GM12878 (cell line): ENCODE results near the gene SLCO2A1. TPM values are rescaled to one million over a fixed set of nuclear protein-coding genes. Genes with fewer than 3 reads are reported as not detected.

Experiments
- ATAC-seq: fragments of 200-7000 bp; cut with Tn5 transposase; 3 replicates; pipeline ENCODE4 v1.9.1; 2020; ENCODE audit warnings: mild to moderate bottlenecking, moderate library complexity
- BruUV-seq: library from RNA; stranded (reverse); fragments of 400-500 nt; replicated peaks from 2 replicates; lab custom pipeline; 2021; lab: Mats Ljungman, UMichigan
- CTCF ChIA-PET: fragments of 300-600 bp; sonication (Branson Sonifier 250); formaldehyde crosslinking; extraction: SDS; loops from one replicate; lab custom pipeline; 2021; ENCODE audit warnings: inconsistent platforms; lab: Yijun Ruan, JAX
- POLR2A ChIA-PET: fragments of 350-600 bp; formaldehyde crosslinking; extraction: SDS; loops from one replicate; lab custom pipeline; 2021; ENCODE audit warnings: inconsistent platforms; lab: Charles Lee
- RAD21 ChIA-PET: fragments of 300-600 bp; sonication (Branson Sonifier 250); formaldehyde crosslinking; loops from one replicate; lab custom pipeline; 2023; ENCODE audit warnings: antibody characterized with exemption; ENCODE audit not compliant: unreplicated experiment; lab: Charles Lee
- SMC1A ChIA-PET: fragments of 300-600 bp; sonication (Branson Sonifier 250); formaldehyde crosslinking; loops from one replicate; lab custom pipeline; 2023; ENCODE audit not compliant: unreplicated experiment, uncharacterized antibody; lab: Charles Lee
- DNase-seq: peaks from one replicate; pipeline ENCODE4 v3.0.0-alpha.2; 2011; ENCODE audit warnings: low read depth, low spot score
- FAIRE-seq: peaks from 3 replicates; lab custom pipeline; 2011; peaks lifted over from hg19 to GRCh38; lab: Jason Lieb, UNC
- H2AFZ ChIP-seq: 2 replicates; pipeline ENCODE4 v1.6.0; 2011; ENCODE audit warnings: low read depth, low read length, control low read depth; ENCODE audit not compliant: control insufficient read depth
- H3K27ac ChIP-seq: 2 replicates; pipeline ENCODE4 v1.5.1; 2011; ENCODE audit warnings: control low read depth; ENCODE audit not compliant: control insufficient read depth, insufficient read depth
- H3K27me3 ChIP-seq, 2 experiments: replicated peaks in 1 of 2; 2 replicates each; pipeline versions ENCODE4 v1.6.0 to v1.6.1; 2011; ENCODE audit warnings: low read length in 1 of 2; ENCODE audit not compliant: control insufficient read depth in 2 of 2, insufficient read depth in 2 of 2
- H3K36me3 ChIP-seq, 2 experiments: 2 replicates each; pipeline ENCODE4 v1.5.1; 2011; ENCODE audit warnings: low read length in 1 of 2; ENCODE audit not compliant: control insufficient read depth in 2 of 2, insufficient read depth in 2 of 2
- H3K4me1 ChIP-seq: 2 replicates; pipeline ENCODE4 v1.6.1; 2011; ENCODE audit warnings: mild to moderate bottlenecking, low read length, moderate library complexity, mixed read lengths; ENCODE audit not compliant: control insufficient read depth, insufficient read depth
- H3K4me2 ChIP-seq: 2 replicates; pipeline ENCODE4 v1.6.0; 2011; ENCODE audit warnings: control low read depth; ENCODE audit not compliant: control insufficient read depth, insufficient read depth
- H3K4me3 ChIP-seq: fragments of 200-600 bp; sonication (generic); 2 replicates; pipeline ENCODE4 v1.5.1; 2016
- H3K79me2 ChIP-seq: 2 replicates; pipeline ENCODE4 v1.6.0; 2011; ENCODE audit warnings: low read length; ENCODE audit not compliant: control insufficient read depth, insufficient read depth
- H3K9ac ChIP-seq: 2 replicates; pipeline ENCODE4 v1.8.0; 2011; ENCODE audit warnings: low read length, control low read depth, mixed read lengths; ENCODE audit not compliant: control insufficient read depth, insufficient read depth
- H3K9me3 ChIP-seq: replicated peaks from 3 replicates; pipeline ENCODE4 v1.5.1; 2011; ENCODE audit warnings: mild to moderate bottlenecking, low read length; ENCODE audit not compliant: control insufficient read depth, insufficient read depth
- H4K20me1 ChIP-seq: 2 replicates; pipeline ENCODE4 v1.6.0; 2011; ENCODE audit not compliant: control insufficient read depth, insufficient read depth
- BCL11A ChIP-seq: IDR thresholded peaks from 2 replicates; pipeline ENCODE4 v1.6.1; 2011; ENCODE audit warnings: low read depth, low read length
- DPF2 ChIP-seq: fragments of 450-650 bp; IDR thresholded peaks from 2 replicates; pipeline ENCODE4 v1.6.1; 2017; ENCODE audit warnings: mild to moderate bottlenecking
- EED ChIP-seq: sonication (generic); IDR thresholded peaks from 2 replicates; pipeline ENCODE4 v1.6.1; 2016; ENCODE audit warnings: antibody characterized with exemption, low read depth
- NFIC ChIP-seq: IDR thresholded peaks from 2 replicates; pipeline ENCODE4 v1.6.1; 2012; ENCODE audit warnings: low read depth, mild to moderate bottlenecking, inconsistent platforms, low read length, moderate library complexity
- NFYA ChIP-seq: IDR thresholded peaks from 2 replicates; pipeline ENCODE4 v1.6.1; 2011; ENCODE audit warnings: low read depth, mild to moderate bottlenecking, low read length, improper control_type of control experiment, borderline replicate concordance
- NFYB ChIP-seq: IDR thresholded peaks from 2 replicates; pipeline ENCODE4 v1.6.1; 2011; ENCODE audit warnings: low read depth, mild to moderate bottlenecking, low read length, improper control_type of control experiment, moderate library complexity; ENCODE audit not compliant: insufficient read depth
- NR2F1 ChIP-seq: fragments of 450-650 bp; conservative IDR thresholded peaks from 2 replicates; pipeline ENCODE4 v1.6.1; 2017; ENCODE audit warnings: mild to moderate bottlenecking
- RBBP5 ChIP-seq: fragments of 200-600 bp; sonication (generic); conservative IDR thresholded peaks from 2 replicates; pipeline ENCODE4 v1.6.1; 2016
- RCOR1 ChIP-seq: conservative IDR thresholded peaks from 2 replicates; pipeline ENCODE4 v1.6.1; 2012; ENCODE audit warnings: low read depth, low read length, improper control_type of control experiment
- TCF7 ChIP-seq: IDR thresholded peaks from 2 replicates; pipeline ENCODE4 v1.6.1; 2014; ENCODE audit warnings: antibody characterized with exemption, borderline replicate concordance
- WRNIP1 ChIP-seq: IDR thresholded peaks from 2 replicates; pipeline ENCODE4 v1.6.1; 2011; ENCODE audit warnings: low read depth, low read length, improper control_type of control experiment, borderline replicate concordance
- ZNF207 ChIP-seq: fragments of 450-650 bp; IDR thresholded peaks from 2 replicates; pipeline ENCODE4 v1.6.1; 2014; ENCODE audit warnings: antibody characterized with exemption, mild to moderate bottlenecking, borderline replicate concordance
- ZNF384 ChIP-seq: IDR thresholded peaks from 2 replicates; pipeline ENCODE4 v1.6.1; 2012; ENCODE audit warnings: low read depth, mild to moderate bottlenecking, low read length, improper control_type of control experiment, borderline replicate concordance
- WGBS: methylation state at CpG from one replicate; pipeline ENCODE4 v1.1.6; 2016; ENCODE audit warnings: low lambda C conversion rate; ENCODE audit not compliant: insufficient replicate concordance, insufficient coverage; ENCODE audit errors: missing lambda C conversion rate; 5-methylcytosine and 5-hydroxymethylcytosine counted together
- in situ Hi-C: fragments of 300-500 bp; cut with MboI; formaldehyde crosslinking; loops from 9 replicates; pipeline ENCODE4 v1.14.3; 2018; ENCODE audit warnings: mixed read lengths
- intact Hi-C: fragments of 100-400 bp; cut with micrococcal nuclease; formaldehyde crosslinking; loops from one replicate; pipeline ENCODE4 v1.14.2; 2022; ENCODE audit not compliant: unreplicated experiment
- polyA plus RNA-seq, 11 experiments: library from polyadenylated mRNA; depleted of rRNA in 4 of 11; unstranded in 6 of 11; stranded (reverse) in 5 of 11; fragments of >200 nt; fragmentation: Nextera tagmentation in 4 of 11; fragmentation: Illumina TruSeq in 1 of 11; extraction: Ambion mirVana in 4 of 11; extraction: Trizol in 1 of 11; gene quantifications; 1 replicate in 1 of 11; 2 replicates in 10 of 11; pipeline versions ENCODE4 v1.2.1 to v1.2.3, GENCODE V29; 2011 to 2016; ENCODE audit warnings: inconsistent platforms in 2 of 11, missing spikeins in 2 of 11, low read depth in 1 of 11
- total RNA-seq, 4 experiments: library from RNA; depleted of rRNA in 3 of 4; stranded (reverse); fragments of >200 nt in 3 of 4; fragmentation: Illumina TruSeq in 1 of 4; extraction: Trizol in 1 of 4; gene quantifications; 2 replicates each; pipeline versions ENCODE4 v1.2.1 to v1.2.3, GENCODE V29; 2013 to 2021
- TF ChIP-seq, protein P1 (sequence below): fragments of 150-350 bp; IDR thresholded peaks from 2 replicates; pipeline ENCODE4 v1.6.1; 2014; ENCODE audit warnings: mild to moderate bottlenecking, low read depth, low read length
- TF ChIP-seq, protein P2 (sequence below): fragments of 450-650 bp; IDR thresholded peaks from 2 replicates; pipeline ENCODE4 v1.6.1; 2018; ENCODE audit warnings: mild to moderate bottlenecking, low read depth, moderate library complexity; ENCODE audit not compliant: partially characterized antibody
- TF ChIP-seq, protein P3 (sequence below): fragments of 450-650 bp; IDR thresholded peaks from 2 replicates; pipeline ENCODE4 v1.6.1; 2017; ENCODE audit warnings: borderline replicate concordance
- TF ChIP-seq, protein P4 (sequence below): IDR thresholded peaks from 2 replicates; pipeline ENCODE4 v1.6.1; 2011; ENCODE audit warnings: low read depth, low read length, improper control_type of control experiment, borderline replicate concordance

SLCO2A1 gene
- total and polyA plus RNA-seq, 10 of the 15 experiments (the other 5 are each of a cell fraction or from before 2014, with no cell fraction given), result 0.05 TPM; not detected in 9

DNA sequence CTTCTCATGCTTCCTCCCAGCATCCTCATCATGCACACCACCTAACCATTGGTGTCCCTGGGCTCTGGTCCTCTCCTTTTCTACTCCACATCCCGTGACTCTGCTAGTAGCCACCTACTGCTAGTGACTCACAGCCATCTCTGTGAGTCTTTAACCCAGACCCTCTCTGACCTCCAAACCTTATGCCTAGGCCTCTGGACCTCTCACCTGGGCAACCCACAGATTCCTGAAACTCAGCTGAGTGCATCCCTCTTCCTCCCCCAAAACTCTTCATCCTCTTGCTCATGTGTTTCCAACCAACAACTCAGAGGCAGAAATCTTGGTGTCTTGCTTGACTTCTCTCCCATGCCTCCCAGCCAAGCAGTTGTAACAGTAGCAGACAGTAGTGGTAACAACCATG lies 20.0 kb upstream of the SLCO2A1 start (continued):
- TF ChIP-seq NR2F1, result no peak
- TF ChIP-seq, protein P1, sequence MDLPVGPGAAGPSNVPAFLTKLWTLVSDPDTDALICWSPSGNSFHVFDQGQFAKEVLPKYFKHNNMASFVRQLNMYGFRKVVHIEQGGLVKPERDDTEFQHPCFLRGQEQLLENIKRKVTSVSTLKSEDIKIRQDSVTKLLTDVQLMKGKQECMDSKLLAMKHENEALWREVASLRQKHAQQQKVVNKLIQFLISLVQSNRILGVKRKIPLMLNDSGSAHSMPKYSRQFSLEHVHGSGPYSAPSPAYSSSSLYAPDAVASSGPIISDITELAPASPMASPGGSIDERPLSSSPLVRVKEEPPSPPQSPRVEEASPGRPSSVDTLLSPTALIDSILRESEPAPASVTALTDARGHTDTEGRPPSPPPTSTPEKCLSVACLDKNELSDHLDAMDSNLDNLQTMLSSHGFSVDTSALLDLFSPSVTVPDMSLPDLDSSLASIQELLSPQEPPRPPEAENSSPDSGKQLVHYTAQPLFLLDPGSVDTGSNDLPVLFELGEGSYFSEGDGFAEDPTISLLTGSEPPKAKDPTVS, result no peak

DNA sequence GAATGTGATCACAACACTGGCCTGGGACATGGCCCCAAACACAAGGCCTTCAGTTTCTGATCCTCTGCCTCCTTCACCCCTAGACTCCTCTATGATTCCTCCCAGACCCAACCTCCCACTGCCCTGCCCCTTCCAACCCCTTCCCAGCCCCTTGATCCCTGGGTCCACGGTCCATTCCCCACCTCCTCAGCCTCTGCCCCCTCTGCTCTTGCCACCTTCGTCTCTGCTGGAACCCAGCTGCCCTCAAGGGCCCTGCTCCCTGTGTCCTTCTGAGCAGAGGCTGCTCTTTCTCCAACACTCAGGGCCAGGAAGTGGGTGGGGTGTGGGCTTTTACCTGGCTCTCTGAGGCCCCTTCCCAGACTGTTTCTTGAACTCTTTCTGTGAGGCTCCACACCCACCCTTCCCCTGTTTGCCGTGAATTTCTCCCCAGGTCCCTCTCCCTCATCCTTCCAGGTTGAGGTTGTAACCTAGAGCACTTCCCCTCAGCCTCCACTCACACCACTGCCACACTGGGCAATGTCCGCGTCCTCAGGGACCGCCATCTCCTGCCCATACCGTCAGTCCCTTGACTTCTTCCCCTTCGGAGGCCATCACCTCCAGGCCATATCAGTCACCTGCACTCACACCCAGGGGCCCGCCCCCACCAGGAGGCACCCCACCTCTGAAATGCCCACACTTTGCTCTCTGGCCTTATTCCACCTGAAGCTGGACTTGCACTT lies 18.7 kb upstream of the SLCO2A1 start:
- H3K4me1 ChIP-seq, result no peaks in the 10 kb centered on the region
- no peaks in the 10 kb centered on the region; the same call in 2 of the 3 replicates for H3K9me3 ChIP-seq
- H4K20me1 ChIP-seq, result no peaks in the 10 kb centered on the region
- H3K4me3 ChIP-seq, result no peak overlapping the region
- ChIA-PET CTCF (no interaction called here), SMC1A (no interaction called here), RAD21 (no interaction called here), POLR2A (no interaction called here)
- no peak overlapping the region for H3K27ac ChIP-seq
- no peaks in the 10 kb centered on the region for H3K36me3 ChIP-seq
- H3K4me2 ChIP-seq, result no peak overlapping the region
- DNase-seq, result no peak
- ATAC-seq, result no peak
- no peak overlapping the region for H2AFZ ChIP-seq
- in situ Hi-C loops, result no loop called here
- intact Hi-C loops, result no loop called here
- peaks cover 0 to 2% of the 10 kb centered on the region in 2 experiments; a peak in 1 of 4 replicates for H3K27me3 ChIP-seq
- H3K79me2 ChIP-seq, result no peaks in the 10 kb centered on the region
- no peak for FAIRE-seq
- no peak overlapping the region for H3K9ac ChIP-seq
- no TSS peak for BruUV-seq
- 37% methylated on average over 9 of the region's 9 CpGs for WGBS
- TF ChIP-seq RCOR1 (no peak), WRNIP1 (no peak), BCL11A (no peak), ZNF207 (no peak), NFIC (no peak), ZNF384 (no peak), RBBP5 (no peak), NFYB (no peak), TCF7 (no peak), DPF2 (no peak), EED (no peak), NFYA (no peak)
- TF ChIP-seq, protein P2, sequence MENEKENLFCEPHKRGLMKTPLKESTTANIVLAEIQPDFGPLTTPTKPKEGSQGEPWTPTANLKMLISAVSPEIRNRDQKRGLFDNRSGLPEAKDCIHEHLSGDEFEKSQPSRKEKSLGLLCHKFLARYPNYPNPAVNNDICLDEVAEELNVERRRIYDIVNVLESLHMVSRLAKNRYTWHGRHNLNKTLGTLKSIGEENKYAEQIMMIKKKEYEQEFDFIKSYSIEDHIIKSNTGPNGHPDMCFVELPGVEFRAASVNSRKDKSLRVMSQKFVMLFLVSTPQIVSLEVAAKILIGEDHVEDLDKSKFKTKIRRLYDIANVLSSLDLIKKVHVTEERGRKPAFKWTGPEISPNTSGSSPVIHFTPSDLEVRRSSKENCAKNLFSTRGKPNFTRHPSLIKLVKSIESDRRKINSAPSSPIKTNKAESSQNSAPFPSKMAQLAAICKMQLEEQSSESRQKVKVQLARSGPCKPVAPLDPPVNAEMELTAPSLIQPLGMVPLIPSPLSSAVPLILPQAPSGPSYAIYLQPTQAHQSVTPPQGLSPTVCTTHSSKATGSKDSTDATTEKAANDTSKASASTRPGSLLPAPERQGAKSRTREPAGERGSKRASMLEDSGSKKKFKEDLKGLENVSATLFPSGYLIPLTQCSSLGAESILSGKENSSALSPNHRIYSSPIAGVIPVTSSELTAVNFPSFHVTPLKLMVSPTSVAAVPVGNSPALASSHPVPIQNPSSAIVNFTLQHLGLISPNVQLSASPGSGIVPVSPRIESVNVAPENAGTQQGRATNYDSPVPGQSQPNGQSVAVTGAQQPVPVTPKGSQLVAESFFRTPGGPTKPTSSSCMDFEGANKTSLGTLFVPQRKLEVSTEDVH, result no peak
- TF ChIP-seq, protein P3, sequence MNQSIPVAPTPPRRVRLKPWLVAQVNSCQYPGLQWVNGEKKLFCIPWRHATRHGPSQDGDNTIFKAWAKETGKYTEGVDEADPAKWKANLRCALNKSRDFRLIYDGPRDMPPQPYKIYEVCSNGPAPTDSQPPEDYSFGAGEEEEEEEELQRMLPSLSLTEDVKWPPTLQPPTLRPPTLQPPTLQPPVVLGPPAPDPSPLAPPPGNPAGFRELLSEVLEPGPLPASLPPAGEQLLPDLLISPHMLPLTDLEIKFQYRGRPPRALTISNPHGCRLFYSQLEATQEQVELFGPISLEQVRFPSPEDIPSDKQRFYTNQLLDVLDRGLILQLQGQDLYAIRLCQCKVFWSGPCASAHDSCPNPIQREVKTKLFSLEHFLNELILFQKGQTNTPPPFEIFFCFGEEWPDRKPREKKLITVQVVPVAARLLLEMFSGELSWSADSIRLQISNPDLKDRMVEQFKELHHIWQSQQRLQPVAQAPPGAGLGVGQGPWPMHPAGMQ, result no peak
- TF ChIP-seq, protein P4, sequence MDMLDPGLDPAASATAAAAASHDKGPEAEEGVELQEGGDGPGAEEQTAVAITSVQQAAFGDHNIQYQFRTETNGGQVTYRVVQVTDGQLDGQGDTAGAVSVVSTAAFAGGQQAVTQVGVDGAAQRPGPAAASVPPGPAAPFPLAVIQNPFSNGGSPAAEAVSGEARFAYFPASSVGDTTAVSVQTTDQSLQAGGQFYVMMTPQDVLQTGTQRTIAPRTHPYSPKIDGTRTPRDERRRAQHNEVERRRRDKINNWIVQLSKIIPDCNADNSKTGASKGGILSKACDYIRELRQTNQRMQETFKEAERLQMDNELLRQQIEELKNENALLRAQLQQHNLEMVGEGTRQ, result no peak
